HG03025 (cell line): ENCODE results near the gene SLCO2B1.

Experiments
- ATAC-seq: cut with Tn5 transposase; IDR thresholded peaks from one replicate; pipeline ENCODE4 v1.9.1; 2021; ENCODE audit warnings: mild to moderate bottlenecking, moderate library complexity; ENCODE audit not compliant: unreplicated experiment, low FRiP score

Gene SLCO2B1

GRCh38 chr11:75214411-75214821, 63.5 kb downstream of the SLCO2B1 start:
- no peak for ATAC-seq

GRCh38 chr11:75214843-75215242, 63.9 kb downstream of the SLCO2B1 start:
- no peak for ATAC-seq

- ATAC-seq, result no peak
Measured at GRCh38 chr11:75219869-75220268, 69.0 kb downstream of the SLCO2B1 start.

- ATAC-seq, result no peak
Measured at GRCh38 chr11:75223954-75224643, 73.2 kb downstream of the SLCO2B1 start.

GRCh38 chr11:75225794-75226193, 74.9 kb downstream of the SLCO2B1 start:
- ATAC-seq, result no peak

- ATAC-seq, result no peak
Measured at GRCh38 chr11:75229466-75229865, 78.6 kb downstream of the SLCO2B1 start.

- ATAC-seq, result no peak
Measured at GRCh38 chr11:75230621-75231020, 79.7 kb downstream of the SLCO2B1 start.

GRCh38 chr11:75233754-75234172, 82.9 kb downstream of the SLCO2B1 start:
- ATAC-seq, result no peak

GRCh38 chr11:75236062-75236461, 85.2 kb downstream of the SLCO2B1 start:
- ATAC-seq, result no peak

- no peak for ATAC-seq
Measured at GRCh38 chr11:75237050-75237449, 86.1 kb downstream of the SLCO2B1 start.

- no peak for ATAC-seq
Measured at GRCh38 chr11:75238595-75239440, 87.9 kb downstream of the SLCO2B1 start.

- no peak for ATAC-seq
Measured at GRCh38 chr11:75239531-75240290, 88.8 kb downstream of the SLCO2B1 start.

- ATAC-seq, result no peak
Measured at GRCh38 chr11:75240311-75241035, 89.6 kb downstream of the SLCO2B1 start, which contains the start of gene TPBGL. TPBGL (plus strand) TSS chr11:75240774; CDS start chr11:75241050, 276 bp downstream.

- ATAC-seq, result peak; percentile 59
Measured at GRCh38 chr11:75241036-75241905, 90.4 kb downstream of the SLCO2B1 start.

GRCh38 chr11:75241906-75242644, 91.2 kb downstream of the SLCO2B1 start:
- peak; percentile 19 for ATAC-seq

- ATAC-seq, result no peak
Measured at GRCh38 chr11:75242722-75243600, 92.1 kb downstream of the SLCO2B1 start.

- no peak for ATAC-seq
Measured at GRCh38 chr11:75244052-75244814, 93.3 kb downstream of the SLCO2B1 start.
